Mesenchymal stem cell (in vitro differentiated cells and primary cell): Measurements from ENCODE around the gene MARK4.

ENCODE experiments used
- DNase-seq: peaks from one replicate; pipeline ENCODE4 v3.0.0-alpha.2; 2013
- H2AFZ ChIP-seq: one replicate; pipeline ENCODE4 v1.6.1; 2013; ENCODE audit warnings: low read depth, mild to moderate bottlenecking, control low read depth, inconsistent platforms, low read length, moderate library complexity
- H2AK5ac ChIP-seq: 2 replicates; pipeline ENCODE4 v1.6.1; 2013; ENCODE audit warnings: low read length, moderate library complexity, mild to moderate bottlenecking, inconsistent platforms; ENCODE audit not compliant: severe bottlenecking
- H2BK120ac ChIP-seq: one replicate; pipeline ENCODE4 v1.6.1; 2013; ENCODE audit warnings: low read depth, mild to moderate bottlenecking, inconsistent platforms, low read length, moderate library complexity
- H2BK12ac ChIP-seq, 2 experiments: one replicate each; pipeline ENCODE4 v1.6.1; 2013; ENCODE audit warnings: inconsistent platforms in 2 of 2, low read length in 2 of 2, mild to moderate bottlenecking in 2 of 2, moderate library complexity in 2 of 2, control low read depth in 1 of 2
- H2BK15ac ChIP-seq: one replicate; pipeline ENCODE4 v1.6.1; 2013; ENCODE audit warnings: mild to moderate bottlenecking, low read depth, inconsistent platforms; ENCODE audit not compliant: poor library complexity, severe bottlenecking
- H2BK5ac ChIP-seq: 2 replicates; pipeline ENCODE4 v1.6.1; 2013; ENCODE audit warnings: low read depth, mild to moderate bottlenecking, low read length, control low read depth, inconsistent platforms; ENCODE audit not compliant: poor library complexity, severe bottlenecking
- H3K14ac ChIP-seq, 2 experiments: one replicate each; pipeline ENCODE4 v1.6.1; 2013; ENCODE audit warnings: inconsistent platforms in 2 of 2, low read length in 2 of 2, control low read depth in 1 of 2, mild to moderate bottlenecking in 1 of 2, moderate library complexity in 1 of 2
- H3K18ac ChIP-seq, 2 experiments: one replicate each; pipeline ENCODE4 v1.6.1; 2013; ENCODE audit warnings: inconsistent platforms in 2 of 2, low read length in 2 of 2, control low read depth in 1 of 2, low read depth in 1 of 2, mild to moderate bottlenecking in 1 of 2
- H3K23ac ChIP-seq, 2 experiments: one replicate each; pipeline ENCODE4 v1.6.1; 2013; ENCODE audit warnings: inconsistent platforms in 2 of 2, low read length in 2 of 2, mild to moderate bottlenecking in 2 of 2, moderate library complexity in 2 of 2, control low read depth in 1 of 2
- H3K27ac ChIP-seq: 2 replicates; pipeline ENCODE4 v1.5.1; 2013; ENCODE audit warnings: mild to moderate bottlenecking, moderate library complexity, low read length, control low read depth, inconsistent platforms; ENCODE audit not compliant: poor library complexity, severe bottlenecking
- H3K27me3 ChIP-seq, 2 experiments: 2 replicates each; pipeline versions ENCODE4 v1.6.1 to v1.7.0; 2013; ENCODE audit warnings: low read length in 2 of 2, mild to moderate bottlenecking in 2 of 2, moderate library complexity in 2 of 2, control low read depth in 1 of 2, inconsistent platforms in 1 of 2; ENCODE audit not compliant: control insufficient read depth in 1 of 2, insufficient read depth in 1 of 2
- H3K36me3 ChIP-seq, 2 experiments: 2 replicates each; pipeline versions ENCODE4 v1.6.1 to v1.7.0; 2013; ENCODE audit warnings: low read length in 2 of 2, control low read depth in 1 of 2, inconsistent platforms in 1 of 2, low read depth in 1 of 2, mild to moderate bottlenecking in 1 of 2; ENCODE audit not compliant: insufficient read depth in 2 of 2, control insufficient read depth in 1 of 2
- H3K4ac ChIP-seq, 2 experiments: one replicate each; pipeline ENCODE4 v1.6.1; 2013; ENCODE audit warnings: inconsistent platforms in 2 of 2, low read length in 2 of 2, mild to moderate bottlenecking in 2 of 2, moderate library complexity in 2 of 2, control low read depth in 1 of 2, low read depth in 1 of 2
- H3K4me1 ChIP-seq: 2 replicates; pipeline ENCODE4 v1.6.1; 2013; ENCODE audit warnings: low read depth, low read length, control low read depth; ENCODE audit not compliant: control insufficient read depth, insufficient read depth
- H3K4me2 ChIP-seq: 2 replicates; pipeline ENCODE4 v1.6.1; 2013; ENCODE audit warnings: low read length, mild to moderate bottlenecking, inconsistent platforms; ENCODE audit not compliant: poor library complexity, severe bottlenecking
- H3K4me3 ChIP-seq, 2 experiments: 2 replicates each; pipeline versions ENCODE4 v1.5.1 to v1.7.0; 2013; ENCODE audit warnings: low read length in 2 of 2, mild to moderate bottlenecking in 2 of 2, control low read depth in 1 of 2, low read depth in 1 of 2; ENCODE audit not compliant: insufficient read depth in 1 of 2
- H3K79me1 ChIP-seq: replicated peaks from 2 replicates; pipeline ENCODE4 v1.6.1; 2013; ENCODE audit warnings: mild to moderate bottlenecking, control low read depth, low read length, inconsistent platforms; ENCODE audit not compliant: poor library complexity, severe bottlenecking
- H3K9ac ChIP-seq: 2 replicates; pipeline ENCODE4 v1.7.0; 2013; ENCODE audit warnings: mild to moderate bottlenecking, low read length, moderate library complexity
- H3K9me3 ChIP-seq: 2 replicates; pipeline ENCODE4 v1.7.0; 2013; ENCODE audit warnings: mild to moderate bottlenecking, low read length; ENCODE audit not compliant: control insufficient read depth
- H4K8ac ChIP-seq: one replicate; pipeline ENCODE4 v1.6.1; 2013; ENCODE audit warnings: inconsistent platforms, mild to moderate bottlenecking, low read length, moderate library complexity
- H4K91ac ChIP-seq: one replicate; pipeline ENCODE4 v1.6.1; 2013; ENCODE audit warnings: mild to moderate bottlenecking, low read length, inconsistent platforms
- WGBS: methylation state at CpG from one replicate; pipeline ENCODE4 v1.1.7; 2013; ENCODE audit warnings: mixed read lengths; 5-methylcytosine and 5-hydroxymethylcytosine counted together

The MARK4 gene

GRCh38 chr19:45217193-45217956 lies 33.7 kb upstream of the MARK4 start:
- Histone ChIP-seq H3K36me3 (peaks cover 0 to 4% of the 10 kb centered on the region in 2 experiments), H2AK5ac (no peak overlapping the region), H2BK12ac (no peak overlapping the region), H3K9me3 (no peaks in the 10 kb centered on the region), H3K27me3 (peaks cover 52 to 79% of the 10 kb centered on the region in 2 experiments), H3K4me1 (peaks cover 14% of the 10 kb centered on the region), H2BK15ac (no peak overlapping the region), H2AFZ (no peak overlapping the region), H2BK120ac (no peak overlapping the region), H2BK5ac (no peak overlapping the region), H3K18ac (peak overlapping the region in 1 of 2 experiments; percentile 35), H3K23ac (no peak overlapping the region), H4K8ac (no peak overlapping the region), H3K4me2 (no peak overlapping the region), H4K91ac (no peak overlapping the region), H3K79me1 (no peaks in the 10 kb centered on the region), H3K9ac (peak overlapping the region; percentile 27), H3K4me3 (peak overlapping the region in 1 of 2 experiments; percentile 58), H3K27ac (no peak overlapping the region), H3K4ac (no peak overlapping the region), H3K14ac (peak overlapping the region in 1 of 2 experiments; percentile 14)
- 46% methylated on average over 46 of the region's 46 CpGs for WGBS
- DNase-seq: no peak

- H2BK12ac ChIP-seq: no peak overlapping the region
- H3K9me3 ChIP-seq: no peaks in the 10 kb centered on the region
- WGBS: 63% methylated on average over 14 of the region's 14 CpGs
- peaks cover 14% of the 10 kb centered on the region for H3K4me1 ChIP-seq
- no peak for DNase-seq
- no peak overlapping the region for H2BK5ac ChIP-seq
- H3K9ac ChIP-seq: no peak overlapping the region
- no peak overlapping the region for H2BK15ac ChIP-seq
- no peak overlapping the region for H4K8ac ChIP-seq
- no peak overlapping the region for H3K4me2 ChIP-seq
- H3K79me1 ChIP-seq: no peaks in the 10 kb centered on the region
- H3K18ac ChIP-seq: no peak overlapping the region
- H2AK5ac ChIP-seq: no peak overlapping the region
- H2BK120ac ChIP-seq: no peak overlapping the region
- no peak overlapping the region for H3K23ac ChIP-seq
- no peak overlapping the region for H2AFZ ChIP-seq
- no peak overlapping the region for H4K91ac ChIP-seq
- H3K4me3 ChIP-seq: no peak overlapping the region
- peak overlapping the region in 1 of 2 experiments; percentile 14 for H3K14ac ChIP-seq
- no peak overlapping the region for H3K4ac ChIP-seq
- H3K27me3 ChIP-seq: peaks cover 56 to 85% of the 10 kb centered on the region in 2 experiments
- no peak overlapping the region for H3K27ac ChIP-seq
- peaks cover 0 to 4% of the 10 kb centered on the region in 2 experiments for H3K36me3 ChIP-seq
Observed at GRCh38 chr19:45217957-45218334, 33.1 kb upstream of the MARK4 start.

GRCh38 chr19:45218426-45218825 lies 32.6 kb upstream of the MARK4 start:
- Histone ChIP-seq H2BK15ac (no peak overlapping the region), H2BK5ac (no peak overlapping the region), H3K4me3 (no peak overlapping the region), H2BK12ac (no peak overlapping the region), H3K4me2 (no peak overlapping the region), H3K4ac (no peak overlapping the region), H2AK5ac (no peak overlapping the region), H4K8ac (no peak overlapping the region), H4K91ac (no peak overlapping the region), H2AFZ (no peak overlapping the region), H3K9ac (no peak overlapping the region), H3K9me3 (no peaks in the 10 kb centered on the region), H3K23ac (no peak overlapping the region), H3K27me3 (peaks cover 56 to 88% of the 10 kb centered on the region in 2 experiments), H3K79me1 (no peaks in the 10 kb centered on the region), H3K14ac (no peak overlapping the region), H3K4me1 (peaks cover 14% of the 10 kb centered on the region), H2BK120ac (no peak overlapping the region), H3K18ac (no peak overlapping the region), H3K27ac (no peak overlapping the region), H3K36me3 (no peaks in the 10 kb centered on the region)
- WGBS: 68% methylated on average over 4 of the region's 4 CpGs
- DNase-seq: no peak

- H3K27ac ChIP-seq: no peak overlapping the region
- H3K36me3 ChIP-seq: no peaks in the 10 kb centered on the region
- no peak overlapping the region for H4K8ac ChIP-seq
- no peak overlapping the region for H3K4me2 ChIP-seq
- no peak overlapping the region for H3K4ac ChIP-seq
- no peak overlapping the region for H4K91ac ChIP-seq
- H3K18ac ChIP-seq: no peak overlapping the region
- H3K9ac ChIP-seq: no peak overlapping the region
- no peak overlapping the region for H3K4me3 ChIP-seq
- H3K79me1 ChIP-seq: no peaks in the 10 kb centered on the region
- H2BK5ac ChIP-seq: no peak overlapping the region
- no peak overlapping the region for H3K14ac ChIP-seq
- 89% methylated on average over 12 of the region's 18 CpGs for WGBS
- no peak overlapping the region for H2AFZ ChIP-seq
- no peak overlapping the region for H2BK12ac ChIP-seq
- no peak overlapping the region for H3K23ac ChIP-seq
- peaks cover 57 to 87% of the 10 kb centered on the region in 2 experiments for H3K27me3 ChIP-seq
- no peaks in the 10 kb centered on the region for H3K9me3 ChIP-seq
- no peak overlapping the region for H2AK5ac ChIP-seq
- no peak overlapping the region for H2BK120ac ChIP-seq
- H2BK15ac ChIP-seq: no peak overlapping the region
- no peak for DNase-seq
- peaks cover 14% of the 10 kb centered on the region for H3K4me1 ChIP-seq
Observed at GRCh38 chr19:45218911-45219743, 31.9 kb upstream of the MARK4 start.
